HAP-1 (cell line): ENCODE results near the gene GNG7.
"Not testable (repeated sequence)": the region's sequence is repeated elsewhere in the genome, so short reads cannot be mapped to it uniquely, and the experiment has no call there.

Experiments used
- DNase-seq, 2 experiments: peaks; one replicate each; pipeline ENCODE4 v3.0.0-alpha.2; 2016 to 2020; ENCODE audit warnings: low spot score in 2 of 2
- H3K27me3 ChIP-seq: fragments of 250-450 bp; sonication (Bioruptor Pico); 2 replicates; pipeline ENCODE4 v1.5.1; 2020; ENCODE audit warnings: low read depth, mild to moderate bottlenecking, moderate library complexity
- H3K36me3 ChIP-seq: fragments of 250-450 bp; sonication (Bioruptor Pico); replicated peaks from 2 replicates; pipeline ENCODE4 v1.5.1; 2020; ENCODE audit warnings: mild to moderate bottlenecking
- H3K4me1 ChIP-seq: fragments of 250-450 bp; sonication (Bioruptor Pico); 2 replicates; pipeline ENCODE4 v1.5.1; 2020; ENCODE audit warnings: mild to moderate bottlenecking
- H3K4me3 ChIP-seq: fragments of 250-450 bp; sonication (Bioruptor Pico); 2 replicates; pipeline ENCODE4 v1.5.1; 2020; ENCODE audit warnings: mild to moderate bottlenecking, moderate library complexity
- H3K9me3 ChIP-seq: fragments of 250-450 bp; sonication (Bioruptor Pico); 2 replicates; pipeline ENCODE4 v1.5.1; 2020; ENCODE audit warnings: mild to moderate bottlenecking, moderate library complexity
- in situ Hi-C: fragments of 300-500 bp; cut with MboI; formaldehyde crosslinking; loops from 3 replicates; pipeline ENCODE4 v1.14.3; 2020; ENCODE audit warnings: low sequenced_read_pairs, inconsistent platforms, mixed read lengths

The GNG7 gene

DNA sequence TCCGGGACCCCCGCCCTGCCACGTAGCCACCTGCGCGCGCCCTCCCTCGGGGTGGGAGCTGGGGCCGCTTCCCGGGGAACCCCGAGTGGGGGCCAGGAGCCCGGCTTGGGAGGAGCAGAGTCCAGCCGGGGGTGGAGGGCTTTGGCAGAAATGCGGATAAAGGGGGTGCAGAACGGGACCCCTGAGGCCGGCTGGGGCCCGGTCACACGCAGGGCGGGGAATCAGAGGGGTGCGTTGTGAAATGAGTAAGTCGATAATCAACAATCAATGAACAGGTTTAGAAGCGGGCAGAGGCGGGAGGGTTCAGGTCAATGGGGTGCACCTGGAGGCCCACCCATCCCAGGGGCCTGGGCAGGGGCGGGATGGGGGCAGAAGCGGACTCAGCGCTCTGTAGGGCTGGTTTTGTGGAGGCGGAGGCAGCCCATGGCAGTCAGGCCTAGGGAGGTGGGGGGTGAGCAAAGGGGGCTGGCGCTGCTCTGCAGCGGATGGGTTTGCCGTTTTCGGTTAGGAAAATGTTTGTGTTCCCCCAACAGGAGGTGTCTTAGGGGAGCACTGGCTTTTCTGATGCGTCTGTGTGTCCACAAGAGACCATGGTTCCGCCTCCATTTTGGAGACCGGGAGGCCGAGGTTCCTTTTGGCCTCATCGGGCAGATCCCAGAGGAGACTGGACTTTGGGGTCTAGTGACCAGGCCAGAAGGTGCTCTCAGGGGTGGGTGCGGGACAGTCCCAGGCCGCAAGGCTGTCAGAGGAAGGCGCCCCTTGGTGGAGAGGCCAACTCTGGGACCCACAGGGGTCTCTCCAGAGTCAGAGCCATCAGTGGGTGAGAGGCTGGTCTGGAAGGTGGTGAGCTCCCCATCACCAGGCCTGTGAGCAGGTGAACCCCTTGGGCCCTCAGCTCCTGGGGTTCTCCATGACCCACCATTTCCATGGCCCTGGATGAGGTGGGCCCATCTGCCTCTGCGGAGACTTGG, 19.4 kb upstream of the GNG7 start:
- Histone ChIP-seq H3K27me3 (peaks cover 7% of the 10 kb centered on the region; the same call in 1 of the 2 replicates), H3K36me3 (no peaks in the 10 kb centered on the region), H3K9me3 (no peaks in the 10 kb centered on the region), H3K4me1 (no peaks in the 10 kb centered on the region; the same call in 1 of the 2 replicates), H3K4me3 (peak overlapping the region; percentile 35)
- in situ Hi-C loops: no loop called here
- no peak for DNase-seq

DNA sequence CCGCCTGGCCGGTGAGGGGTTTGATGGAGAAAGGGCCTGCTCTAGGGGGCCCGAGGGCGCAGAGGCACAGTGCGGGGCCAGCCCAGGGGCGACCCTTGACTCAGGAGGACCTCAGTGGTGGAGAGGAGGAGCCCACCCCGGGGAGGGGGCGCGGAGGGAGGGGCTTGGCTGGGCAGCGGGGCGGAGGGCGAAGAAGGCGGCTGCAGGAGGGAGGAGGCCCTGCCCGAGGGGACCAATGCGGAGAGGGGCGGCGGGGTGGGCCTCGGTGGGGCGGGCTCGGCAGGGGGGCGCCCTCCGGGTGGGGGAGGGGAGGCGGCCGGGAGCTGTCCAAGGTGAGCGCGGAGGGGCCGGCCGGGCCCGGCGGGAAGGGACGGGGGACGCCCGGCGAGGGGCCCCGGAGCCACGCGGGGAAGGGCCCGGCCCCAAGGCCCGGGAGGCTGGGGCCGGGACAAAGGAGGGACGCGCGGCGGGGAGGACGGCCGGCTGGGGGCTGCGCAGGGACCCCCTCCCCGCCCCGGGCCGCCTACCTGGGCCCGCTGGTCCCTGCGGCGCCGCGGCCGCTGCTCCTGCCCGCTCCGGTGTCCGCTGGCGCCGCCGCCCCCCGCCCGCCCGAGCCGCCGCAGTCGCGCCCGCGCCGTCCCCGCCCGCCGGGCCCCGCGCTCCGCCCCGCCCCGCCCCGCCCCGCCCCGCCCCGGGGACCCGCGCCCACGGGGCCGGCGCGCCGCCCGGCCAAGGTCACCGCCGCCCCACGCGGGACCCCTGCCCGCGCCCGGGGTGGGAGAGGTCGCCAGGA, 18.5 kb upstream of the GNG7 start, which contains the start of gene DIRAS1:
DIRAS1 (minus strand) TSS at position 596 of the 793 bp plus-strand sequence. CDS start 3,566 bp downstream, outside the sequence.
- in situ Hi-C loops: no loop called here
- no peaks in the 10 kb centered on the region; the same call in 1 of the 2 replicates for H3K4me1 ChIP-seq
- DNase-seq: peak in 1 of 2 experiments; percentile 53
- 0 out of 2 replicates have a peak, but pooled peaks cover 2% of the 10 kb centered on the region for H3K27me3 ChIP-seq
- no peaks in the 10 kb centered on the region for H3K9me3 ChIP-seq
- H3K4me3 ChIP-seq: peak within 1 kb of the TSS; percentile 43
- no peaks in the 10 kb centered on the region for H3K36me3 ChIP-seq

DNA sequence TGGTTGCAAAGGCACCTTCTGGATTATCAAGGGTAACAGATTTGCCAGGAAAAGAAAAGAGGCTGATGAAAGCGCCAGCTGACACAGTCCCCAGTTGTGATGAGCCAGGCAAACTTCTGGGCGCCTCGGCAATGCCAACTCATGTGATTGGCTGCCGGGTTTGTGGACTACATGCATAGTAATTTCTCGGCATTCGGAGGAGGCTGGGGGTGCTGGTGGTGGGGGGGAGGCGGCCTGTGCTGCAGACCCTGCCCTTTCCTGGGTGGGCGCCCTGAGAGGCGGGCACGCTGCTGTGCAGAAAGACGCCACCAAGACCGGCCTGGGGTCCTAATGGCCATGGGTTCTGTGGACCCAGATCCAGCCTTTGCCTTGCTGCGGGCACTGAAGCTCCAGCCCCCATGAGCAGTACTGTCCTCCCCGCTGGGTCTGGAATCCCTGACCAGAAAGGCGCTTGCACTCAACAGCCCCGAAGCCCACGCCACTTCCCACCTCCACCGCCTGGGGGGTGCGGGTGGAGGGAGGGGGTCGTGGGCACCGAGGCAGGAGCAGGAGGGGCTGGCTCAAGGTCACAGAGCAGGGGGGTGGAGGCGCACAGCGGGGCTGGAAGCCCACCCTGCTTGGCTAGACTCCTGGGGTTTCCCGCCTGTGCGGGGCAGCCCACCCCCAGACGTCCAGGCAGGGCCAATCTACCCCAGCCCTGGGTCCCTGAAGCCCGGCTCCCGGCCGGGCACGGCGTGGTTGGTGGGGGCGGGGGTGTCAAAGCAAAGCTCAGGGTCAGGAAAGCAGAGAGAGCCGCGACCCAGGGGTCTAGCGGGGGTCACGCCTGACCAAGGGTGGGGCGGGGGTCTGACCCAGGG, 17.7 kb upstream of the GNG7 start:
- DNase-seq: no peak
- H3K4me3 ChIP-seq: peak overlapping the region; percentile 43
- no peaks in the 10 kb centered on the region for H3K27me3 ChIP-seq
- no peaks in the 10 kb centered on the region for H3K36me3 ChIP-seq
- no peaks in the 10 kb centered on the region; the same call in 1 of the 2 replicates for H3K4me1 ChIP-seq
- H3K9me3 ChIP-seq: peaks cover 7% of the 10 kb centered on the region
- in situ Hi-C loops: no loop called here

DNA sequence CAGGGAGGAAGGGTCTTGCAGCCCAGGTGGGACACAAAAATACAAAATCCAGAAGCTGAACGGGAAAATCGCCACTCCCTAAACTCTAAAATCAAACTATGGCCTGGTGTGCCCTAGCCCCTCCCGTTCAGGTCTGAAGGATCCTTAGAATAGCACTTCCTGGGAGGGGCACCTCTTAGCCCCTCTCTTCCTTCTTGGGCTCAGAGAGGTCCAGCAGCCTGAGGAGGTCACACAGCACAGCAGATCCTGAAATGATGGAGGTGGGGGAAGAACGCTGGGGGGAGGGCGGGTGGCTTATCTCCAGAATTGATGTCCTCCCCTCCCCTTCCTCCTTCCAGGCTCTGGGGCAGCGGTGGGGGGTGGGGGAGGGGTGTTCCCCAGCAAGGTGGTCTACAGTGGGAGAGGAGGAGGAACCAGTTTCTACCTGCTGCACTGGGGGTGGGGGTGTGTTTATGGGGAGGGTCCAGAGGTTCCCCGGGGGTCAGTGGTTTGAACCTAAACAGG, 16.8 kb upstream of the GNG7 start:
- Histone ChIP-seq H3K27me3 (no peaks in the 10 kb centered on the region), H3K36me3 (no peaks in the 10 kb centered on the region), H3K4me3 (no peak overlapping the region), H3K9me3 (peaks cover 8% of the 10 kb centered on the region), H3K4me1 (no peaks in the 10 kb centered on the region; the same call in 1 of the 2 replicates)
- in situ Hi-C loops: no loop called here
- no peak for DNase-seq

DNA sequence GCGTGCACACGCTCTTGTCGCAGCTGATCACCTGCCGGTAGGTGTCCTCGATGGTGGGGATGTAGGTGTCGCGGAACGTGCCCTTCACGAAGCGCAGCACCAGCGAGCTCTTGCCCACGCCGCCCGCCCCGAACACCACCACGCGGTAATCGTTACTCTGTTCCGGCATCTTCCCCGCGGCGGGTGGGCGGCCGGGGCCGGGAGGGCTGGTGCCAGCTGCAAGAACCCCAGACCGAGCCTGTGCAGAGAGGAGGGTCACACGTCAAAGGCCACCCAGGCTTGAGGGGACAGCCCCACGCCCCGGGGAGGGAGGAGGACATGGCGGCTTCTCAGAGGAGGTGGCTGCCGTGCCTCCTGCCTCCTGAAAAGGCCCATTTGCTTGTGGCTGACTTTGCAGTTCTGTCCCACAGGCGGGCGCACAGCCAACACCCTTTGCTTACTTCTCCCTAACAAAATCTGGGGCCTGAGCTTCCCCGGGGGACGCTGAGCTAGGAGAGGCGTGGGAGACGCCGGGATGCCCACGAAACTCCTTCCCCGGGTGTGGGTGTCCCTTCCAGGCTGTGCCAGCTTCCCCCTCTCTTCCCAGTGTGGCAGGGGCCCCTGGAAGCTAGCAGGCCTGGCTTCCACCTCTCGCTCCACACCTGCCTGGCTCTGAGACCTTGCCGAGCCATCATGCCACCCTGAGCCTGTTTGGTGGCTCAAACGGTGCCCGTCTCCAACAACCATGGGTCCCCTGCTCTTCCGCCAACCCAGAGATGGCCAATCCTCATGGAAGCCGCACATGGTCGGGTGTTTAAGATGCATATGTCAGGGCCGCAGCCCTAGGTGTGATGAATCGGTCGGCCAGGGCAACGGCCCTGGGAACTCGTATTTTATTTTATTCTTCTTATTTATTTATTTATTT, 15.4 kb upstream of the GNG7 start:
- no peaks in the 10 kb centered on the region for H3K27me3 ChIP-seq
- in situ Hi-C loops: no loop called here
- H3K9me3 ChIP-seq: peaks cover 8% of the 10 kb centered on the region
- H3K4me3 ChIP-seq: no peak overlapping the region
- H3K36me3 ChIP-seq: no peaks in the 10 kb centered on the region
- no peak for DNase-seq
- no peaks in the 10 kb centered on the region; the same call in 1 of the 2 replicates for H3K4me1 ChIP-seq

DNA sequence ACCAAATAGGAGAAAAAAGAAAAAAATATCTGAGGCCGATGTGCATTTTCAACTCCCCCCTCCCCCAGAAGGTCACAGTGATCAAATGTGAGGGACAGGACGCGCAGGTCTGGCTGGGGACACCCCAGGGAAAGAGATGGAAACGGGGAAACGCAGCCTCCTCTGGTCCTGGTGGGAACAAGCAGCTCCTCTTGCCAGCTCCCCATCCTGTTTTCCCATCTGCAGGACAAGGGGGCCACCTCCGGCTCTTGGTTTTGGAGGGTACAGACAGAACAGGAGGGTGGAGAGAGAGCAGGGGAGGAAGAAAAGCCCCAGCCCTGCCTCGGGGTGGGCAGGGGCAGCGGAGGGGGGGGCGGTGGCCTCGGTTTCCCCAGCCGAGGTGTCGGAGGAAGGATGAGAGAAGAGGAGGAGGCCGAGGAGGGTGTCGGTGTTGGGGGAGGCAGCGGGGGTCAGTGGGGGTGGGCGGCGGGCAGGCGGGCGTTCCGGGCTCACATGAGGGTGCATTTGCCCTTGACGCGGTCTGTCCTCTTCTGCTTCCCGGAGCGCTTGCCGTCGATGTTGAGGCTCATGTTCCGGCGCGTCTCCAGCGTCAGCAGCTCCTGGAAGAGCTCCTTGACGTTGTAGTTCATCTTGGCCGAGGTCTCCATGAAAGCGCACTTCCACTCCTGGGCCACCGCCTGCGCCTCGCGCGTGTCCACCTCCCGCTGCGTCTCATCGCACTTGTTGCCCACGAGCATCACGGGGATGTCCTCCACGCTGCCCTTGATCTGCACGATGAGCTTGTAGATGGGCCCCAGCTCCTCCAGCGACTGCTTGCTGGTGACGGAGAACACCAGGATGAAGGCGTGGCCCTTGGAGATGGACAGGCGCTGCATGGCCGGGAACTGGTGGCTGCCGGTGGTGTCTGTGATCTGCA, 14.5 kb upstream of the GNG7 start:
- Histone ChIP-seq H3K36me3 (no peaks in the 10 kb centered on the region), H3K27me3 (no peaks in the 10 kb centered on the region), H3K4me1 (no peaks in the 10 kb centered on the region; the same call in 1 of the 2 replicates), H3K4me3 (no peak overlapping the region), H3K9me3 (peaks cover 8% of the 10 kb centered on the region)
- in situ Hi-C loops: no loop called here
- DNase-seq: no peak

DNA sequence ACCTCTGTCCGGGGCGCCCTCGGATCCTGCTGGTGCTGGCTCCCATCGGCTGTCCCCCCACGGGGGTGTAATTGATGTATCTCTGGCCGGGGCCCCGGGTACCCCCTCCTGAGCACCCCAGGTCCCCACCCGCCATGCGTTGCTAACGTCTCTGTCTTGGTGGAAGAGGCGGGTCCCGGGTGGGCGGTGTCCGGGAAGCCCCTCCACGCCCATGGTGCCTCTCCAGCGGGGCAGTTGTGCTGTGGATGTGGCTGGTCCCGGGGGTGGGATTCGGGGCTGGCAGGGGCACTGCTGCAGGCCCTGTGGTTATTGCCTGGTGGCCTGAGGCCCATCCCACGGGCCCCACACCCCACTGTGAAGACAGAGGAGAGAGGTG, 13.8 kb upstream of the GNG7 start:
- Histone ChIP-seq H3K4me1 (no peaks in the 10 kb centered on the region), H3K27me3 (no peaks in the 10 kb centered on the region), H3K9me3 (peaks cover 8% of the 10 kb centered on the region), H3K36me3 (no peaks in the 10 kb centered on the region), H3K4me3 (no peak overlapping the region)
- in situ Hi-C loops: no loop called here
- no peak for DNase-seq

DNA sequence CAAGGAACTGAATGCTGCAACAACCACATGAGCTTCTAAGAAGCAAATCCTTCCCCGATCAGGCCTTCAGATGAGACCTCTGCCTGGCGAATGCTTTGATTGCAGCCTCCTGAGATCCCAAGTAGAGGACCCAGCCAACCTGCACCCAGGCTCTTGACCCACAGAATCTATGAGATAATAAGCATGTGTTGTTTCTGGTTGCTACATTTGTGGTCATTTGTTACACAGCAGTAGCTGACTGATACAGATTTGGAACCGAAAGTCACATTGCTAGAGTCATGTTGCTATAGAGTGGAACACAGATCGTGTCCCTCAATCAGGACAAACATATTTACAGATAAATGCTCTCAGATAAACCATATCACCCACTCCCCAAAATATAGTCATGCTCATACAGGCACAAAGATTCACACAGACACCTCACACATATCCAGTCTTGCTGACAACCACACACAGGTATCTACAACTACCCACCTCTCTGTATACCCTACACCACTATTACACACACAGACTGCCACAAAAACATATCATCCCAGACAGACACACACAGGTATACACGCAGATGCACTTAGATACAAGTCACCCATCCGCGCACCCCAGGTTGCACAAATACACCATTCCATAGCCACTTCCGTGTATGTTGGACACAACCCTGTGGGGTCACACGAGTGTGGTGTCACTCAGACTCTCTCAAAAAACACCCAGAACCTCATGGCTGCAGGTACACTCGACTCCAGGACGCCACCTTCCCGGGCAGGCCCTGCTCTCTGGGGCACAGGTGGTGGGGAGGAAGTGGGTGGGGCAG, 13.2 kb upstream of the GNG7 start:
- H3K4me1 ChIP-seq: no peaks in the 10 kb centered on the region
- H3K4me3 ChIP-seq: no peak overlapping the region
- H3K9me3 ChIP-seq: peaks cover 8% of the 10 kb centered on the region
- in situ Hi-C loops: no loop called here
- no peak for DNase-seq
- H3K36me3 ChIP-seq: no peaks in the 10 kb centered on the region
- no peaks in the 10 kb centered on the region for H3K27me3 ChIP-seq

DNA sequence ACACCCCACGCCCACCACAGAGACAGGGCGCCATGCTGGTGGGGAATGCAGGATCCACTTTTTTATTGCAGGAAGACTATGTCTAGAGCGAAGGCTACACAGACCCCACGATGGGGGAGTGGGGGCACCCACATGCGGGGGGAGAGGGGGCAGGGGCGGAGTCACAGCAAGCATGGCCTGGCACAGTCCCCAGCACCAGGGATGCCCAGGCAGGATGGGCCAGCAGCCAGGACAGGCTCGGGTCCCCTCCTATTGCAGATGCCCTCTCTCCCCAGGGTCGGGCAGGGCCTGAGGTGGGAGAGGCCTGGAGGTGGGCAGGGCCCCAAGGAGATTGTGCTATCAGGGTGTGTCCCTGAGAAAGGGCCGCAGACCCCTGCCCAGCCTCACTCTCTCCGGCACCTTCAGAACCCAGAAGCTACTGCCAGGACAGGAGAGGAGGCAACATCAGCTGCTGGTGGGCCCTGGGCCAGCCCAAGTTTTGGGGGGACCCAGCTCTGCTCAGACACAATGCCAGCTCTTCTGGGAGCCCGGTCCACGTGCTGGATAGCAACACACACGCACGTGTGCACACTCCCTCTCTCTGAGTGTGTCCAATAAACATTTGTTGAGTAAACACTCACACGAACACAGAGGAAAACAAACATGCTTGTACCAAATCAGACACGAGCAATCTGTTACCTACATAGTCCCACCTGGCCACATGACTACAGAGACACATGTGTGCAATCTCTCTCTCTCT, 12.2 kb upstream of the GNG7 start:
- DNase-seq: no peak
- in situ Hi-C loops: no loop called here
- Histone ChIP-seq H3K27me3 (no peaks in the 10 kb centered on the region), H3K4me3 (no peak overlapping the region), H3K4me1 (no peaks in the 10 kb centered on the region), H3K9me3 (peaks cover 8% of the 10 kb centered on the region), H3K36me3 (no peaks in the 10 kb centered on the region)

DNA sequence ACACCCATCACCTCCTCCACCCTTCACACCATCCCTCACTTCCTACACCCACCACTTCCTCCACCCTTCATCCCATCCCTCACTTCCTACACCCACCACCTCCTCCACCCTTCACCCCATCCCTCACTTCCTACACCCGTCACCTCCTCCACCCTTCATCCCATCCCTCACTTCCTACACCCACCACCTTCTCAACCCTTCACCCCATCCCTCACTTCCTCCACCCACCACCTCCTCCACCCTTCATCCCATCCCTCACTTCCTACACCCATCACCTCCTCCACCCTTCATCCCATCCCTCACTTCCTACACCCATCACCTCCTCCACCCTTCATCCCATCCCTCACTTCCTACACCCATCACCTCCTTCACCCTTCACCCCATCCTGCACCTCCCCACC, 11.6 kb upstream of the GNG7 start:
- H3K27me3 ChIP-seq, H3K4me3 ChIP-seq, H3K4me1 ChIP-seq, H3K36me3 ChIP-seq, H3K9me3 ChIP-seq, in situ Hi-C loops, DNase-seq: not testable (repeated sequence)
